ENCODE results near the gene SFSWAP.

SFSWAP gene

GRCh38 chr12:131795690-131796410, 85.0 kb downstream of the SFSWAP start:
- no peaks in the 10 kb centered on the region for H3K27me3 ChIP-seq (ENCODE audit: control insufficient read depth, insufficient read depth, low read length)
- TF ChIP-seq, protein P1, sequence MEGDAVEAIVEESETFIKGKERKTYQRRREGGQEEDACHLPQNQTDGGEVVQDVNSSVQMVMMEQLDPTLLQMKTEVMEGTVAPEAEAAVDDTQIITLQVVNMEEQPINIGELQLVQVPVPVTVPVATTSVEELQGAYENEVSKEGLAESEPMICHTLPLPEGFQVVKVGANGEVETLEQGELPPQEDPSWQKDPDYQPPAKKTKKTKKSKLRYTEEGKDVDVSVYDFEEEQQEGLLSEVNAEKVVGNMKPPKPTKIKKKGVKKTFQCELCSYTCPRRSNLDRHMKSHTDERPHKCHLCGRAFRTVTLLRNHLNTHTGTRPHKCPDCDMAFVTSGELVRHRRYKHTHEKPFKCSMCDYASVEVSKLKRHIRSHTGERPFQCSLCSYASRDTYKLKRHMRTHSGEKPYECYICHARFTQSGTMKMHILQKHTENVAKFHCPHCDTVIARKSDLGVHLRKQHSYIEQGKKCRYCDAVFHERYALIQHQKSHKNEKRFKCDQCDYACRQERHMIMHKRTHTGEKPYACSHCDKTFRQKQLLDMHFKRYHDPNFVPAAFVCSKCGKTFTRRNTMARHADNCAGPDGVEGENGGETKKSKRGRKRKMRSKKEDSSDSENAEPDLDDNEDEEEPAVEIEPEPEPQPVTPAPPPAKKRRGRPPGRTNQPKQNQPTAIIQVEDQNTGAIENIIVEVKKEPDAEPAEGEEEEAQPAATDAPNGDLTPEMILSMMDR (IDR thresholded peaks at IDR 0.05) = no peak
- no peak overlapping the region for H3K4me2 ChIP-seq (ENCODE audit: low read length)
- H3K4me3 ChIP-seq (ENCODE audit: low read depth, low read length) = no peak overlapping the region
- no peak overlapping the region for H2AFZ ChIP-seq
- H3K79me2 ChIP-seq = peaks cover 2% of the 10 kb centered on the region
- no peak overlapping the region for H3K27ac ChIP-seq
- H3K4me1 ChIP-seq = no peaks in the 10 kb centered on the region
- H3K36me3 ChIP-seq (ENCODE audit: control insufficient read depth, insufficient read depth, low read length) = no peaks in the 10 kb centered on the region
- H3K9ac ChIP-seq = no peak overlapping the region
- H3K9me3 ChIP-seq (ENCODE audit: control insufficient read depth, low read length) = no peaks in the 10 kb centered on the region

- Histone ChIP-seq H3K36me3 (ENCODE audit: control insufficient read depth, insufficient read depth, low read length) (no peaks in the 10 kb centered on the region), H2AFZ (no peak overlapping the region), H3K9ac (no peak overlapping the region), H3K4me2 (ENCODE audit: low read length) (no peak overlapping the region), H3K27me3 (ENCODE audit: control insufficient read depth, insufficient read depth, low read length) (no peaks in the 10 kb centered on the region), H3K4me1 (no peaks in the 10 kb centered on the region), H3K27ac (no peak overlapping the region), H3K79me2 (peaks cover 2% of the 10 kb centered on the region), H3K4me3 (ENCODE audit: low read depth, low read length) (no peak overlapping the region), H3K9me3 (ENCODE audit: control insufficient read depth, low read length) (no peaks in the 10 kb centered on the region)
- TF ChIP-seq, protein P1 (IDR thresholded peaks at IDR 0.05) = no peak
Measured at GRCh38 chr12:131796411-131796736, 85.5 kb downstream of the SFSWAP start.

- H2AFZ ChIP-seq = no peak overlapping the region
- peaks cover under 1% of the 10 kb centered on the region for H3K79me2 ChIP-seq
- H3K4me1 ChIP-seq = no peaks in the 10 kb centered on the region
- no peak overlapping the region for H3K27ac ChIP-seq
- TF ChIP-seq, protein P1 (IDR thresholded peaks at IDR 0.05) = no peak
- H3K27me3 ChIP-seq (ENCODE audit: control insufficient read depth, insufficient read depth, low read length) = no peaks in the 10 kb centered on the region
- no peak overlapping the region for H3K9ac ChIP-seq
- H3K36me3 ChIP-seq (ENCODE audit: control insufficient read depth, insufficient read depth, low read length) = no peaks in the 10 kb centered on the region
- H3K4me3 ChIP-seq (ENCODE audit: low read depth, low read length) = no peak overlapping the region
- H3K4me2 ChIP-seq (ENCODE audit: low read length) = no peak overlapping the region
- H3K9me3 ChIP-seq (ENCODE audit: control insufficient read depth, low read length) = no peaks in the 10 kb centered on the region
Measured at GRCh38 chr12:131796754-131797587, 86.1 kb downstream of the SFSWAP start.

DNA sequence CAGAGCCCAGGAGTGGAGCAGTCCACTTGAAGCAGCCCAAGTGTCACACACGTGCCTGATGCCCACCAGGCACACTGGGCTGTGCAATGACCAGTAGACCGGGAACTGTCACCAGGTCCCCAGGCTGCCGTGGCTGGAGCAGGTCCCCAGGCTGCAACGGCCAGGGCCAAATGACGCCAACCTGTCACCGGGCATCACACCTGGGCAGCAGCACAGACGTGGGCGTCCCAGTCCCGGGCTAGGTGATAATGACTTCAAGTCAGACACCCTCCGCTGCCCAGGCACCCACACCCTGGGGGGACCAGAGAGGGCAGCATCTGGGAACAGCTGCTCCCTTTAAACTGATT, 86.7 kb downstream of the SFSWAP start:
- Histone ChIP-seq H3K4me2 (ENCODE audit: low read length) (no peak overlapping the region), H3K4me3 (ENCODE audit: low read depth, low read length) (no peak overlapping the region), H3K4me1 (no peaks in the 10 kb centered on the region), H3K27me3 (ENCODE audit: control insufficient read depth, insufficient read depth, low read length) (no peaks in the 10 kb centered on the region), H3K36me3 (ENCODE audit: control insufficient read depth, insufficient read depth, low read length) (no peaks in the 10 kb centered on the region), H3K79me2 (no peaks in the 10 kb centered on the region), H3K27ac (no peak overlapping the region), H3K9me3 (ENCODE audit: control insufficient read depth, low read length) (no peaks in the 10 kb centered on the region), H3K9ac (no peak overlapping the region), H2AFZ (no peak overlapping the region)
- TF ChIP-seq, protein P1 (IDR thresholded peaks at IDR 0.05) = no peak
